ENCODE results near the gene BCL6B. TPM values are rescaled to one million over a fixed set of nuclear protein-coding genes. Genes with fewer than 3 reads are reported as not detected.

Gene BCL6B
- total RNA-seq, 4 donors from 2014 or later = 1.9 to 8.1 (median 3.2) TPM

DNA sequence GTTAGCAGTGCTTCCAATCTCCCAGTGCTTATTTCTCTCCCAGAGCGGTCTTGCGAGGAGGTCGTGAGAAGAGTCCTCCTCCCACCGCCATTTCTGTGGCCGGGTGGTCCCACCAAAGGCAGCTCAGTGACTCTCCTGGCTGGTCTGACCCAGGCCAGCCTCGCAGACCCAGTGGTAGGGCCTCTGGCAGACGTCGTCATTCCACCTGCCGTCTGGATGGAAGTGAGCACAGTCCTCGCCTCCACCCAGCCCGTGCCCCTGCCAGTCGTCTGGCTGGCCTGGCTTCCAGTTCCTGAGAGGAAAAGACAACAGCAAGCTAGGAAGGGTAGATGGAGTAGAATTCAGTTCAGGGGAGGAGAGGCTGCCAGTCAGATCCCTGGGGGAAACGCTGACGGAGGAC, 52.1 kb downstream of the BCL6B start:
- WGBS, 2 donors = 77 to 81% methylated on average over 14 of the region's 14 CpGs
- H3K27me3 ChIP-seq = no peaks in the 10 kb centered on the region
- H3K4me3 ChIP-seq = no peak overlapping the region
- TF ChIP-seq EP300 (IDR thresholded peaks at IDR 0.05) (no peak), POLR2A (IDR thresholded peaks at IDR 0.05) (no peak)
- TF ChIP-seq, protein P1, sequence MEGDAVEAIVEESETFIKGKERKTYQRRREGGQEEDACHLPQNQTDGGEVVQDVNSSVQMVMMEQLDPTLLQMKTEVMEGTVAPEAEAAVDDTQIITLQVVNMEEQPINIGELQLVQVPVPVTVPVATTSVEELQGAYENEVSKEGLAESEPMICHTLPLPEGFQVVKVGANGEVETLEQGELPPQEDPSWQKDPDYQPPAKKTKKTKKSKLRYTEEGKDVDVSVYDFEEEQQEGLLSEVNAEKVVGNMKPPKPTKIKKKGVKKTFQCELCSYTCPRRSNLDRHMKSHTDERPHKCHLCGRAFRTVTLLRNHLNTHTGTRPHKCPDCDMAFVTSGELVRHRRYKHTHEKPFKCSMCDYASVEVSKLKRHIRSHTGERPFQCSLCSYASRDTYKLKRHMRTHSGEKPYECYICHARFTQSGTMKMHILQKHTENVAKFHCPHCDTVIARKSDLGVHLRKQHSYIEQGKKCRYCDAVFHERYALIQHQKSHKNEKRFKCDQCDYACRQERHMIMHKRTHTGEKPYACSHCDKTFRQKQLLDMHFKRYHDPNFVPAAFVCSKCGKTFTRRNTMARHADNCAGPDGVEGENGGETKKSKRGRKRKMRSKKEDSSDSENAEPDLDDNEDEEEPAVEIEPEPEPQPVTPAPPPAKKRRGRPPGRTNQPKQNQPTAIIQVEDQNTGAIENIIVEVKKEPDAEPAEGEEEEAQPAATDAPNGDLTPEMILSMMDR (IDR thresholded peaks at IDR 0.05) = no peak
- no peak overlapping the region for H3K27ac ChIP-seq
- no peak for DNase-seq (ENCODE audit: low spot score in 2 of 2)
- H3K9me3 ChIP-seq = no peaks in the 10 kb centered on the region
- H3K4me1 ChIP-seq = peaks cover 0 to 2% (median 0%) of the 10 kb centered on the region in 4 donors
- no peaks in the 10 kb centered on the region for H3K36me3 ChIP-seq

DNA sequence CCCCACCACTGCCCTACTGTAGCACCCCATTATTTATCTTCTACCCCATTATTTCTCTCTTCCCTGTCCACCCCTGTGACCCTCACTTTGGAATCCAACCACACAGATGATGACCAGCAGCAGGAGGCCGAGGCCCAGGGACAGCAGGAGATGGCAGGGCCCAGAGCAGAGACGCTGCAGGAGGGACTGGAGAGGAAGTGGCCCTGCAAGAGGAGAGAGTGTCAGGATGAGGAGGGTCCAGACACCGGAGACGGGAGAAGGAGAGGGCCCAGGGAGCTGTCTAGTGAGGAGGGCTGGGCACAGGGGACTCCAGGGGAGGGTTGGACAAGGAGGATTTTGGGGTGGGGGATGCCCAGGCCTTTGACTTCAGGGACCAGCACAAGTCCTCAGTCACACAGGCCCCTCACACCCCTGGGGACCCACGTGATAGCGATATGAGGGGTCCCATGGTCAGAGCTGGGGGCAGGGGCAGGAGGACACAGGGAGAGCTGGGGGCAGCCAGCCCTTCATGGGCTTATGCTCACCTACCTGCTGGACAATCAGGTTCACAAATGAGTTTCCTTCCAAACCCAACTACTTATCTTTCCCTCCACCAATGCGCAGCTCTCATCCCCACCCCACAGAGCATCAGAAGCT, 55.2 kb downstream of the BCL6B start:
- TF ChIP-seq, protein P1 (IDR thresholded peaks at IDR 0.05) = no peak
- Histone ChIP-seq H3K36me3 (no peaks in the 10 kb centered on the region), H3K4me1 (peaks cover 0 to 11% (median 0%) of the 10 kb centered on the region in 4 donors), H3K9me3 (no peaks in the 10 kb centered on the region), H3K27me3 (no peaks in the 10 kb centered on the region), H3K27ac (no peak overlapping the region), H3K4me3 (peak overlapping the region in 1 of 4 donors; percentile 3)
- DNase-seq (ENCODE audit: low spot score in 2 of 2) = no peak
- WGBS, 2 donors = 74 to 77% methylated on average over 7 of the region's 7 CpGs

DNA sequence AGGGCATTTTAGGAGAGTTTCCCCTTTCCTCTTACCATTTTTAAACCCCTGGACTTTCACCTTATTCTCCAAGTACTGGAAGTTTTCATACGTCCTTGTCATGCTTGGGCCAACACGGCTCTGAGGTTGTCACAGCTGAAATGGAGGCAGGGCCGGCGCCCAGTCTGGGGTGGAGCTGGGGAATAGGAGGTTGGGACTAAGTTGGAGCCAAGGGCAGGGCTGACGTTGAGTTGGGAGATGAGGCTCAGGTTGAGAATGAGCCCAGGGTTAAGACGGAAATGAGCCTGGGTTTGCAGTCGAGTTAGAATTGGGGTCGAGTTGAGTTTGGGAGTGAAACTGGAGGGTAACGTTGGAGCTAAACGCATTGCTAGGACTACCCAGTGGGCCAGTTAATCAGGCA, 55.9 kb downstream of the BCL6B start:
- WGBS, 2 donors = 80 to 90% methylated on average over 10 of the region's 10 CpGs
- H3K27ac ChIP-seq = no peak overlapping the region
- no peaks in the 10 kb centered on the region for H3K9me3 ChIP-seq
- H3K27me3 ChIP-seq = no peaks in the 10 kb centered on the region
- peaks cover 0 to 11% (median 0%) of the 10 kb centered on the region in 4 donors for H3K4me1 ChIP-seq
- no peaks in the 10 kb centered on the region for H3K36me3 ChIP-seq
- peak overlapping the region in 1 of 4 donors; percentile 3 for H3K4me3 ChIP-seq
- DNase-seq (ENCODE audit: low spot score in 2 of 2) = no peak
- TF ChIP-seq, protein P1 (IDR thresholded peaks at IDR 0.05) = no peak
- TF ChIP-seq EP300 (IDR thresholded peaks at IDR 0.05) (no peak), POLR2A (IDR thresholded peaks at IDR 0.05) (no peak)

Small RNA genes lying within 50 kb of the gene (small RNA-seq; reads per million reads assigned to genes)
- not detected for gene AC120057.1

Other genes starting within 250 kb of the BCL6B start
- gene FBXO39, start 246.8 kb upstream of the BCL6B start, total RNA-seq = under 1 TPM in 2 of 4 donors, not detected in 2; 0.20 to 0.21 TPM
- not detected for gene TEKT1, start 191.3 kb upstream of the BCL6B start, total RNA-seq
- gene ALOX12, start 27.0 kb upstream of the BCL6B start, total RNA-seq = not detected
- gene RNASEK, start 10.4 kb upstream of the BCL6B start, total RNA-seq = 10 to 100 TPM; 17.8 to 83.4 (median 54.6) TPM
- 1 to 10 TPM in 2 of 4 donors, under 1 TPM in 2; 0.22 to 1.8 (median 1.1) TPM for gene SLC16A13, start 13.0 kb downstream of the BCL6B start, total RNA-seq
- under 1 TPM in 1 of 4 donors, not detected in 3; 0.78 TPM for gene SLC16A11, start 21.0 kb downstream of the BCL6B start, total RNA-seq
- 10 to 100 TPM in 2 of 4 donors, 1 to 10 TPM in 2; 2.2 to 19.8 (median 10.3) TPM for gene CLEC10A, start 57.2 kb downstream of the BCL6B start, total RNA-seq
- under 1 TPM in 1 of 4 donors, not detected in 3; 0.60 TPM for gene ASGR2, start 91.8 kb downstream of the BCL6B start, total RNA-seq
- 1 to 10 TPM in 1 of 4 donors, under 1 TPM in 2, not detected in 1; 0.21 to 1.5 (median 0.59) TPM for gene ASGR1, start 156.3 kb downstream of the BCL6B start, total RNA-seq
- 10 to 100 TPM in 3 of 4 donors, 1 to 10 TPM in 1; 7.3 to 22.8 (median 16.1) TPM for gene DLG4, start 196.8 kb downstream of the BCL6B start, total RNA-seq
- 100 to 1,000 TPM; 565 to 850 (median 599) TPM for gene ACADVL, start 196.9 kb downstream of the BCL6B start, total RNA-seq
- 10 to 100 TPM; 41.4 to 51.2 (median 46.7) TPM for gene DVL2, start 211.5 kb downstream of the BCL6B start, total RNA-seq
- 10 to 100 TPM; 20.3 to 29.7 (median 23.3) TPM for gene PHF23, start 216.4 kb downstream of the BCL6B start, total RNA-seq
- gene GABARAP, start 219.4 kb downstream of the BCL6B start, total RNA-seq = 100 to 1,000 TPM; 402 to 515 (median 456) TPM
- gene CTDNEP1, start 228.7 kb downstream of the BCL6B start, total RNA-seq = 10 to 100 TPM; 38.5 to 82.2 (median 65.9) TPM
- 10 to 100 TPM; 21.9 to 28.7 (median 25.0) TPM for gene ELP5, start 229.2 kb downstream of the BCL6B start, total RNA-seq
- 1 to 10 TPM in 3 of 4 donors, not detected in 1; 2.0 to 5.9 (median 2.4) TPM for gene CLDN7, start 239.4 kb downstream of the BCL6B start, total RNA-seq